GM18508 (cell line): ENCODE data around the gene CRK.
"Not testable (repeated sequence)": the region's sequence is repeated elsewhere in the genome, so short reads cannot be mapped to it uniquely, and the experiment has no call there.

ENCODE experiments used
- ATAC-seq: cut with Tn5 transposase; IDR thresholded peaks from one replicate; pipeline ENCODE4 v1.9.1; 2021; ENCODE audit warnings: moderate number of reproducible peaks; ENCODE audit not compliant: insufficient read depth, unreplicated experiment

Gene CRK

GRCh38 chr17:1435326-1435725 is 20.7 kb downstream of the CRK start:
- ATAC-seq: no peak

- ATAC-seq: no peak
Observed at GRCh38 chr17:1434150-1434549, 21.9 kb downstream of the CRK start.

DNA sequence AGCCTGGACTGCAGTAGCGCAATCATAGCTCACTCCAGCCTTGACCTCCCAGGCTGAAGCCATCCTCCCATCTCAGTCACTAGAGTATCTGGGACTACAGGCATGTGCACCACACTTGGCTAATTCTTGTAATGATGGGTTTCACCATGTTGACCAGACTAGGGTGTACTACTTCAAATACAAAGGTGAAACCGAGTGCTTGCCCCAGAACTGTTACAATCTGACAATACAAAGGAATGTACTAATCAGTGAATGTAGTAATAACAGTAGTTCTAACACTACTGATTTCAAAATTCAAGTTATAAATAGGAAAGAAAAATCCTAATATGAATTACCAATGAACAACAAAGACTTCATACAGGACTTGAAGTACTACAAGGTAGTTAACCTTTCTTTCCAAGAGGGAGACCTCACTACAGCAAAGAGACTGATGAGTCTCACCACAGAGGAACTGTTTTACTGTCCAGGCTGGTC is 24.4 kb downstream of the CRK start:
- no peak for ATAC-seq

- ATAC-seq: no peak
Observed at GRCh38 chr17:1423456-1424135, 32.4 kb downstream of the CRK start.

DNA sequence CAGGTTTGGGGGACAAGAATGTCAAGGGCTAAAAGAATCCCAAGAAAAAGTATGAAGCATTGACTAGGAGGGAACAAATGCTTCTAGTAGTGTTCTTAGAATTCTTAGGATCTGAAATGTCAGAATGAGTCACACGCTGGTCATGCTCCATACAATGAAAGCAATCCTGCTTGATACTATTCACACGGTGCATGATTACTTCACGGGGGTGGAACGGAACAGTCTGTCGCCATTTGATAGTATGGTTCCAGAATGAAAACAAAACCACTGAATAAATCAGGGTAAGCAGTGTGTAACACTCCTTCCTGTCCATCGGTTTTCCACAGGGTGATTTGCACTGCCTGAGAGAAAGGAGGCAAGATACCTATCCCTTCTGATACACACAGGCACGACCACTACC is 33.1 kb downstream of the CRK start:
- ATAC-seq: no peak

DNA sequence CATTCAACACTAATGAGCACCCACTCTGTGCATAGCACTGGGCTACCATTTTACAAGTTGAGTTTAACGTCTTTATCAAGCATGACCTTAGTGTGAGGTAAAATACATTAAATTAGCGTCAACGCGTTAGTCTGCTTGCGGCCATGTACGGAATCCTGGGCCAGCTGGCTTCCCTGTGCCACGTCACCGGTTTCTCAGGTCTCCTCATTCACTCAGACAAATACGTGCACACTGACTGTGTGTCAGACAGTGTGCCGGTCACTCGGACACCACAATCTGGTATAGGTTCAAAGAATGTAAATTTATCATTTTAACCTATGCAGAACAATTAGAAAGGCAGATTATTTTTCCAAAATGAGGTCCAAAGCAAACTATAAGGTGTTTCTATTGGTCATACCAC is 34.6 kb downstream of the CRK start:
- no peak for ATAC-seq

GRCh38 chr17:1420981-1421380 is 35.1 kb downstream of the CRK start:
- ATAC-seq: no peak

DNA sequence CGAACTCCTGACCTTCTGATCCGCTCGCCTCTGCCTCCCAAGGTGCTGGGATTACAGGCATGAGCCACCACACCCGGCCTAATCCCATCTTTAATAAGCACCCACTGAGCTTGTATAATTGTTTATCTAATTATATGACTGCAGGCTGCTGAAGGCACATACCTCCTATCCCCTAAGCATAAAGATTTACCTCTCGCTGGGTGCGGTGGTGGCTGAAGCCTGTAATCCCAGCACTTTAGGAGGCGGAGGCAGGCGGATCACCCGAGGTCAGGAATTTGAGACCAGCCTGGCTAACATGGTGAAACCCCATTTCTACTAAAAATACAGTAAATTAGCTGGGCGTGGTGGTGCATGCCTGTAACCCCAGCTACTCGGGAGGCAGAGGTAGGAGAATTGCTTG is 35.9 kb downstream of the CRK start:
- no peak for ATAC-seq

GRCh38 chr17:1418476-1418875 is 37.6 kb downstream of the CRK start:
- not testable (repeated sequence) for ATAC-seq

GRCh38 chr17:1416414-1416813 is 39.6 kb downstream of the CRK start:
- no peak for ATAC-seq

- no peak for ATAC-seq
Observed at GRCh38 chr17:1414634-1415033, 41.4 kb downstream of the CRK start.

GRCh38 chr17:1414001-1414574 is 41.9 kb downstream of the CRK start:
- ATAC-seq: no peak

GRCh38 chr17:1413281-1413791 is 42.7 kb downstream of the CRK start:
- ATAC-seq: no peak

GRCh38 chr17:1412185-1413110 is 43.6 kb downstream of the CRK start:
- no peak for ATAC-seq

DNA sequence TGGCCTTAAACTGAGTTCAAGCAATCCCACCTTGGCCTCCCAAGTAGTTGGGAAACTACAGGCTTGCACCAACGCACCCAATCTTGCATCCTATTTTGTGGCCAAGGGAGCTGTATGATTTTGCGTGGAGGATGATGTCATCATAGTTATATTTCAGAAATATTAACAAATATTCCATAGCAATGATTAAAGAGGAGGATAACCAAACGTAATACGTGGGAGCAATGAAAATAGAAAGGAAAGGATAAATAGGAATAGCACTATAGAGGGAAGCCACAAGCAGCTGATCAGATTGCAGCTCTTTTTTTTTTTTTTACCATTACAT is 53.8 kb downstream of the CRK start:
- no peak for ATAC-seq

DNA sequence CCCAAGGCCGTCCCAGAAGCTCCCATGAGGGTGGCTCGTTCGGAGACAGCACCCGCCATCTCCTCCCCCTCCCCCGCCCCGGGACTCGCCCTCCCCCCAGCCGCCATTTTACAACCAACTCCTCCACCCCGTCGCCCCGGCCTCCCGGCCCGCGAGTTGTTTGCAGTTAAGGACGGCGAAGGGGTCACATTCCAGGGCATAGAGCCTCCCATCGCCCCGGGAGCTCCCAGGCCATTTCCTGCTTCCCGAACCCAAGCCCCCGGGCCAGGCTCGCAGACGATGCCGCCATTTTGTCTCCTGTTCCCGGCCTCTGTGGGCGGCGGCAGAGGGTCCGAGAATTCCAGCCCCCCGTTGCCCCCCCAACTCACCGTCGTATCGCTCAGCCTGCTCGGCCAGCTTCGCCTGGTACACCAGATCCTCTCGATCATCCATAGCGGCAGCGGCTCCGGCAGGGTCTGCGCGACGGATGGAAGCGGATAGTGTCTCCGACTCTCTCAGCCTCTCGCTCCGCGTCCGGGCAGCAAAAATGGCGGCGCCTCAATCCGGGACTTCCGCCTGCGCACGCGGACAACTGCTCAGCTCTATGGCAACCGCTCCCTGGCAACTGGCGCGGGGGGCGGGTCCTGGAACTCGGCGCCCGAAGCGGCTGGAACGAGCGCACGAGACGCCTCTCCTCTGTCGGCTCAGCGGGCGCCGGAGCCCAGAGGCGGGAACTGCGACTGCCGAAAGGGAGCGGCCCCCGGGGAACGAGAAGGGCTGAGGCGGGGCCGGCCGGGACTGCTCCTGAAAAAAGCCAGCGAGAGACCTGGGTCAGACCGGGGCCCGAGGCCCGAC is 56.1 kb downstream of the CRK start, which contains the start of gene YWHAE:
Gene YWHAE, minus strand, starts transcription at position 544 of the 834 bp plus-strand sequence. Its CDS starts 112 bp downstream, at position 432.
- ATAC-seq: peak; percentile 62

DNA sequence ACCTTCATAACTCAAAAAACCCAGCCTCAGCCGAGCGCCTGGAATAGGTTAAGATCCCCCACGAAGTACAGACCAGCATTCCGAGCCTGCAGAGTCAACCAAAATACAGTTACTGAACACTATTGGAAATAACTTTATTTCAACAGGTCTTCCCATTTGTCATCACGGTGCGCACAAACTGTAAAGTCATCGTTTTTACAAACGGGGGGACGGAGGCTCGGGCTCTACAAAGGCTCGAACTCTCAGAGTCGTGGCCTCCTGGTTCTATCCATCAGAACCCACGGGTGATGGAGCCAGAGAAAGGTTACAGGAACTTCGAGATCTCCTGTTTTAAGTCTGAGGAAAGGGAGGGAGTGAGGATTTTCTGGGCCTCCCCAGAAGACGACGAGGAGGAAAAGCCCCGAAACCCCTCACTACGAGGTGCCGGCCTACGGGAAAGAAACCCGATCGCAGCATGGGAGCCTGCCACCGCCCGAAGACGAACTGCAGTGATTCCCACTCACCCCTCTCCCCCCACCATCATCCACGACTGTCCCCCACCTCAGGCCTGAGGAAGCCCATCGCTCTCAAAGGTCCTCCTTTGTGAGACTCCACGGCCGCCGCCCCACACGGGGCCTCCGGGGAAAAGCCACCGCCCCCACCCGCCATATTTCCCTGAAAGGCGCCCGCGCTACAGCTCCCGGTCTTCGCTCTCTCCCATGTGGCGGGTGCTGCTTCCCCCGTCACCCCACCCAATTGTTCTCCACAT is 56.9 kb downstream of the CRK start:
- ATAC-seq: no peak

DNA sequence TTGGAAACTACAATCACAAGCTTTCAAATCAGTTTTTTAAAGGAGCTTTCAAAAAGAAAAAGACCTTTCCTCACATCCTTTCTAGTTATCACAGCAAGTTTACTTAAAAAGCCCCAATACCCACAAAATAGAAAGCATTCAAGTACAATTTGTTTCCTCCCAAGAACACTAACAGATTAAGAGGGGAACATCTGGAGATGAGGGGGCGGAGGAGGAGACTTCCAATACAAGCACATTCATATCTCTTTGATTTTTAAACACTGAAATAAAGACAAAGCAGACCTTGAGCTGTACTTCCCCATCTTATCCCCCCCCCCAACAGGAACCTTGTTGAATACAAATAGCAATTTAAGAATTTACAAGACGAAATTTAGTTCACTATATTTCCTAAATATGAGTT is 58.0 kb downstream of the CRK start:
- ATAC-seq: no peak

GRCh38 chr17:1395876-1396665 is 60.0 kb downstream of the CRK start:
- not testable (repeated sequence) for ATAC-seq
